MM.1S (cell line): ENCODE data around the gene EIF2B4.

Experiments used
- CTCF ChIP-seq: fragments of 300-600 bp; sonication (generic); IDR thresholded peaks from 2 replicates; pipeline ENCODE4 v1.5.1; 2016; ENCODE audit warnings: antibody characterized with exemption, low read length, mixed read lengths
- EZH2 ChIP-seq: fragments of 300-600 bp; sonication (generic); optimal IDR thresholded peaks from 2 replicates; pipeline ENCODE3; 2017; ENCODE audit warnings: low read depth, mild to moderate bottlenecking, antibody characterized with exemption, low read length, mixed read lengths
- EZH2phosphoT487 ChIP-seq: fragments of 300-600 bp; sonication (generic); IDR thresholded peaks from 2 replicates; pipeline ENCODE4 v1.6.1; 2018; ENCODE audit warnings: antibody characterized with exemption, low read length

GRCh38 chr2:27336173-27336572 lies 34.0 kb downstream of the EIF2B4 start:
- TF ChIP-seq CTCF (no peak), EZH2 (no peak), EZH2phosphoT487 (no peak)
